ENCODE measurements around the gene ADAMTS15.
"Not testable (repeated sequence)": the region's sequence is repeated elsewhere in the genome, so short reads cannot be mapped to it uniquely, and the experiment has no call there.

ADAMTS15 gene

DNA sequence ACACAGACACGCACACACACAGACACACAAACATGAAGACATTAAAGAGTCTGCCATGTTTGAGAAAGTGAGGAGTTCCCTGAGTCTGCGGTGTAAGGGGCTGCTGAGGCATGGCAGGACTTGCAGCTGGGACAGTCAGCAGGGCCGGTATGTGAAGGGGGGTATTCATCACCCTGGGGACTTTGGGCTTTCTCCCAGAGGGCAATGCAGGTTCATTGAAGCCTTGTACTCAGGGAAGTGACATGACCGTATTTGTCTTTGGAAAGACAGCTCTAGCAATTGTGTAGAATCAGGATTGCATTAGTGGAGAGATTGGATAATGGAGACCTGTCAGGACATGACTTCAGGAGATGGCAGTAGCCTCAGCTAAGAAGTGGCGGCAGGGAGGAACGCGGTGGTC is 10.6 kb upstream of the ADAMTS15 start:
- DNase-seq: no peak

DNA sequence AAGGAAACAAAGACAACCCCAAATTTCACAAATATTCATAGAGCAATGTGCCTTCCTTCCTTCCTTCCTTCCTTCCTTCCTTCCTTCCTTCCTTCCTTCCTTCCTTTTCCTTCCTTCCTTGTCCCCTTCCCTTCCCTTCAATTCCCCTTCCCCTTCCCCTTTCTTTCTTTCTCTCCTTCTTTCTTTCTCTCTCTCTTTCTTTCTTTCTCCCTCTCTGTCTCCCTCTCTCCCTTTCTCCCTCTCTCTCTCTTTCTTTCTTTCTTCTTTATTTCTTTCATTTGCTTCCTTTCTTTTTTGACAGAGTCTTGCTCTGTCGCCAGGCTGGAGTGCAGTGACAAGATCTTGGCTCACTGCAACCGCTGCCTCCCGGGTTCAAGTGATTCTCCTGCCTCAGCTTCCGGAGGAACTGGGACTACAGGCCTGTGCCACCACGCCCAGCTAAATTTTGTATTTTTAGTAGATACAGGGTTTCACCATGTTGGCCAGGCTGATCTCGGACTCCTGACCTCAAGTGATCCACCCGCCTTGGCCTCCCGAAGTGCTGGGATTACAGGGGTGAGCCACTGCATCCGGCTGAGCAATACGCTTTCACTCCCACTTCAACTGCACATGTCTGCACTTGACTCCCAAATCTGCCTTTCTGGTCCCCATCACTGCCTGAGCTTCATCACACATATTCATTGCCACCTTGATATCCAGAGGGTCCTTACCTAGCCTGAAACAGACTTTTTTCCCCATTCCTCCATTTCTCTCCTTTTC is 9.9 kb upstream of the ADAMTS15 start:
- DNase-seq: not testable (repeated sequence)

DNA sequence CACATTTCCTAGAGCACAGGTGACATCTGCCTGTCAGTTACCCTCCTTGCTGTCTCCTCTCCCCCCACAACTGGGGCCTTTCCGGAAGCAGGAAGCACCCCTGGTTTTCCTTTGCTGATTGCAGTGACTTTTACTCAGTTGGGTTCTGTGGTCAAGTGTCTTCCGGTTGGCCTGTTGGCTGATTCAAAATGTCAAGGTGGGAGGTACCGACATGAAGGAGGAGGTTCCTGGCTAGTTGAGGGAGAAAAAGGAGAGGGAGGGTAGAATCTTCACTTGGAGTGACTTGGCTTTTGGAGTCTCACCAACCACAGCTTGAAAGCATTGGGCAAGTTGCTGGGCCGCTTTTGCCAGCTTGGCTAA is 9.3 kb upstream of the ADAMTS15 start:
- no peak for DNase-seq

DNA sequence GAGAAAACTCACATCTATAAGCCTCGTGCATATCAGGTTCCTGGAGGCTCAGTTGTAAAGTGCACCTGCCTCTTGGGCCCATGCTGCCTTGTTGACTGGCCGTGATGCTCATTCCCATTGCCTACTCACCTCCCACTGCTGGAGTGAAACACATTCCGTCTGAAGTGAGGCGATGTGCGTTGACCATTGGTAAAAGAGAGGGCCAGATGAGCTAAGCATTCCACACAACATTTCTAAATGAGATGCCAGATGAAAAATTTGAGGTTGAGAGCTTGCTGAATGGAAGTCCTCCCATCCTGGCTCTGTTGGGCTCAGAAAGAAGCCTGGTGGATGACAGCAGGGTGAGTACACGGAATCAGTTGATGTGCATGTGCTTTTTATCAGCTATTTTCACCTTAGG is 8.6 kb upstream of the ADAMTS15 start:
- DNase-seq: no peak

DNA sequence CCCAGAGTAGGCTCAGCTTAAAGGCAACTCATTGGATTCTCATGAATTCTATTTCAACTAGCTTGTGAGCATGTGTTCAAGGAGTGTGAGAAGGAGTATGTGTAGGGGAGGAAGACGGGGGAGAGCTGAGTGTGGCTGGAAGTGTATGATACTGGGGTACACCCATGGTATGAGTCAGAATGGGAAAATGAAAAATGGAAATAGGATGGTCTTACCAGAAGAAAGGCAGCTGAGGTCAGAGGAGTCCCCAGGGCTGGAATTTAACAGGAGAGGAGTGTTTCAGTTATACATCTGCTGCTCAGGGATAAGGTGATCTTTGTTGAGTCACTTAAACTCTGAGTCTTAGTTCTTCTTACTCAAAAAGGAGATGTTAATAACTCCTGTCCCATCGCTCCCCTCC is 6.7 kb upstream of the ADAMTS15 start:
- no peak for DNase-seq

DNA sequence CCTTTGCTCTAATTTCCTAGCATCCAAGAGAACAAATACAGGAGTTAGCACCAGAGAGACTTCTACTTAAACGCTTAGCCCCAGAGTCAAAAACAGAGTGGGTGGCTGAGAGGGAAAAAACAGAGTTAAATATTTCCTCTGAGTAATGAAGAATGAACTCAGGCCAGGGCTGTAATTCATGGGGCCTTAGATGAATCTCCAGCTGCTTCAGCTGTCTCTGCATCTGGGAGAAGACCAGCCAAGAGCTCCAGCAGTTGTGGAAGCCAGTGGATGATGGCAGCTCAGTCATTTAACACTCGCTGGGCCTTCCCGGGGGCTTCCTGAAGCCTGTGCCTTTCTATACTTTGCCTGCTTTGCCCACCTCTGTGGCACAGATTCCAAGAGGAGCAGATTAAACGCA is 5.7 kb upstream of the ADAMTS15 start:
- no peak for DNase-seq

DNA sequence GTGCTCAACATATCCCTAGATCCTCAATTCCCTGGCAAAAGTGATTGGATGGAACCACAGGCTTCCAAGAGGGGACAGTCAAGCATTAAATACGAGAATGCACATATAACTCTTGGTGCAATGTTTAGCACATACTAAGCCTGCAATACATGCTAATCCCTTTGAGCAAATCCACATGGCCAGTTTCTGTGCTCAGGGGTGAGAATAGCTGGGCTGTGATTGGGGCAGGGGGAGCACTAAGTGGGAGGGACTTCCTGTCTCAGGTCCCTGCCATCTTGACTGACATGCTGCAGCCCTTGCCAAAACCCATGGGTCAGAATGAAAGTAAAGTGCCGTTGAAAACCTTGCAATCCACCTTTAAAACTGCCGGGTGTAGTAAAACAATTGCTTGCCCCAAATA is 2.7 kb upstream of the ADAMTS15 start:
- DNase-seq: peak; percentile 39

DNA sequence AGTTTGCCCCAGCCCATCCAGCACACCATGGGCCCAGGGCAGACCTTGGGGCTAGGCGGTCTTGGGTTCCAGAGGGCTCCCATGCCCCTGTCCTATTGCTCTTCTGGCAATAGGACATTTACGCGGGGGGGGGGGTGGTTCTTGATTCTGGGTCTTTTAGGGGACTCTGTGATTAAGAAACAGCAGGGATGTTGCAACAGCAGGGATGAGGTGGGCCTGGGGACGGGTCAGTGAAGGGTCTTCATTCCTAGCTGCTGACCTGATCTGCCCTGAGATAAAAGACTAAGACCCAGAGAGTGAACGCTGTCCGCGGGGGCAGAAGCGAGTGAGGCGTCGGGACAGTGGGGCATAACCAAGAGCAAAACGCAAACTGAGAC is 418 bp upstream of the ADAMTS15 start:
- DNase-seq: no peak

DNA sequence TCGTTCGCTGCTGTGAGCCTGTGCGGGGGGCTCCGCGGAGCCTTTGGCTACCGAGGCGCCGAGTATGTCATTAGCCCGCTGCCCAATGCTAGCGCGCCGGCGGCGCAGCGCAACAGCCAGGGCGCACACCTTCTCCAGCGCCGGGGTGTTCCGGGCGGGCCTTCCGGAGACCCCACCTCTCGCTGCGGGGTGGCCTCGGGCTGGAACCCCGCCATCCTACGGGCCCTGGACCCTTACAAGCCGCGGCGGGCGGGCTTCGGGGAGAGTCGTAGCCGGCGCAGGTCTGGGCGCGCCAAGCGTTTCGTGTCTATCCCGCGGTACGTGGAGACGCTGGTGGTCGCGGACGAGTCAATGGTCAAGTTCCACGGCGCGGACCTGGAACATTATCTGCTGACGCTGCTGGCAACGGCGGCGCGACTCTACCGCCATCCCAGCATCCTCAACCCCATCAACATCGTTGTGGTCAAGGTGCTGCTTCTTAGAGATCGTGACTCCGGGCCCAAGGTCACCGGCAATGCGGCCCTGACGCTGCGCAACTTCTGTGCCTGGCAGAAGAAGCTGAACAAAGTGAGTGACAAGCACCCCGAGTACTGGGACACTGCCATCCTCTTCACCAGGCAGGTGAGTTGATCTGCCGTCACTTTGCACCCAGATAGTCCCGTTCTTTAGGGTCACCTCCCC is 1.0 kb downstream of the ADAMTS15 start:
- DNase-seq: no peak

DNA sequence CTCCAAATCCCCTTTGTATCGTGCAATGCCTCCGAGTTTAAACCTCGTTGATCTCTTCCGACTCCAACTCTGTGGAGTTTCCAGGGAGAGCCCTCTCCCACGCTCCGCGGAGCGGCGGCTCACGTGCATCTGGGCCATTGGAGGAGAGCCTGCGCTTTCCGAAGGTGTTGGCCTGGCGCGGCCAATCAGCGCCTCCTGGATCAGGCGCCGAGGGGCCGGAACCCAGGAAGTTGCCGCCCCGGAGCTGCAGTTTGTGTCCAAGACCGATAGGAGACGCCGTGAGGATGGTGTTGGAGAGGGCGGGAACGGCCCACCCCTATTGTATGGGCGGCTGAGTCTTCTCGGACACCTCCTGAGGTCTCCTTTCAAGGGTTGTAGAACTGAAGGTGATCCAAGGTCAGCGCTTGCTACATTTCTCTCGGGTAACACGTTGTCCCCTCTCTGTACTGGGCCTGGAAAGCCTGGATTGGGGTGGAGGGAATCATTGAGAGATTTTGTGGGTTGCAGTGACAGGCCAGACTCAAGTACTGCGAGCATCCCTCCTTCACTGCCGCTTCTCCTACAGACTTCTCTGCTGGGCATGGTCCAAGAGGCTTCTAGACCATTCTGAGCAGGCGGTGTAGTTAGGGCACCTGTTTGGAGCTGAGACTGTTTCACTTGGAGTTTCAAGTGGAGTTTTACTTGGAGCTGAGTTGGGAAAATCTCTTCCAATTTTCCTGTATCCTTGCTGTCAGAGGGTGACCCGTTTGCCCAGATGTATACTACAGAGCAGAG is 1.7 kb downstream of the ADAMTS15 start:
- DNase-seq: peak; percentile 49

DNA sequence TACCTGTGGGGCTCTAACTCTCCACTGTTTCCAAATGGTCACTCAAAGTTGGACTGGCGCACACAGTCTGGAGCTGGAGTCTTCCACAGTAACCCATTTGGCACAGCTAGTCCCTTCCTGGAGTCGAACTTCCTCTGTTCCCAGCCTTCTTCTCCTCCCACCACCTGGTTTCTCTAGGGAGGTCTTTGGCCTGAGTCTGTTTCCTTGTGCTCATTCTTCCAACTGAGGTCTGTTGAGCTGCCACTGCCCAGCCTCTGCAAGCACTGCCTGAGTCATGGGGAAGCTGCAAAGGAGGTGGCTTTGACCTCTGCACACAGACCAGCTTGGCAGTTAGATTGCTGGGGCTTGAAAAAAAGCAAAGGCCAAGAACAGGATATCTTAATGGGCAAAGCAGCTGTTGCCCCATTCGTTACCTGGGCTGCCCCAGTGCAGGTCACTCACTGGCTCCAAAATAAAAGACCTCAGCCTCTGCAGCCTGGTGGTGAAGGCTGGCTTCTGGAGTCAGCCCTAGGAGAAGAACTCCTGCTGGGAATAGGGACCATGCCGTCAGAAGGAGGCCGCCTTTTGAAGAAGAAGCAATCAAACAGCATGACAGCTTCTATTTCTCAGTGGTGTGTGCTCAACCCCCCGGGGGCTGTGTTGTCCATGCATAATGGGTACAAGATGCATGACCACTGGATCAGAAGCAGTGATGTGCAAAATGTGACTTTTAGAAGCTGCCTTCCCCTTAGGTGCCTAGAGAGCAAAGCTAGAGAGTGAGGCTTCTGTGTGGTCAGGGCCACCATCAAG is 3.0 kb downstream of the ADAMTS15 start:
- DNase-seq: no peak

DNA sequence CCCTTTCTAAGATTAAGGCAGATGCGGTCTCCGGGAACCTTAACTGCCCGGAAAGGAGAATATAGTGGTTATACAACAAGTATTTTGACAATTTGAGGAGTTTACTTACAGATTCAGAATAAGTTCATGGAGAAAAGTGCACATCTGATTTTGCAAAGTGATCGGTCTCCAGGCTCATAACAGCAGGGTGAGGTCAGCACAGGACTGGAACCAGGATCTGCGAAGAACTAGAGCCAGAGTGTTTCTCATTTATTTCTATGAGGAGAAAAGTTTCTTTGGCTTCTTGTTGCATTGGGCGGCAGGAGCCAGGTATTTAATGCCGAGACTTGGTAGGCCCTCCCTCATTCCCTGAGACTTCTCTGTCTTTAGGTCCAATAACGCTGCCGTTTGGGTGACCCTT is 3.7 kb downstream of the ADAMTS15 start:
- no peak for DNase-seq

DNA sequence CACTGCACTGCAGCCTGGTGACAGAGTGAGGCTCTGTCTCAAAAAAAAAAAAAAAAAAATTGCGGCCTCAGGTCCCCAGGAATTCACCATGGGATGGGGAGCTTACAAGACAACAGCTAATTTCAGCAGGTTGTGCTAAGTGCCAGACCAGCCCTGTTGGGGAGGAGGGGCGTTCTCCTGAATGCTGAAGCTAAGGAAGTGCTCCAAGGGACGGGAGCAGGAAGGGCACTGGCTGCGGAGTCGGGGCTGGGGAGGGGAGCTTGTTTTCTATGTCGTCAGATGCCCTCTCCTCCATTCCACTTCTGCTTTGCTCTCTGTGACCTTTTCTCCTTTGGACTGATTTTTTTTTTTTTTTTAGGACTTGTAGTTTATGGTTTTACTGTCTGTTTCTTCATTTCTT is 4.5 kb downstream of the ADAMTS15 start:
- no peak for DNase-seq

DNA sequence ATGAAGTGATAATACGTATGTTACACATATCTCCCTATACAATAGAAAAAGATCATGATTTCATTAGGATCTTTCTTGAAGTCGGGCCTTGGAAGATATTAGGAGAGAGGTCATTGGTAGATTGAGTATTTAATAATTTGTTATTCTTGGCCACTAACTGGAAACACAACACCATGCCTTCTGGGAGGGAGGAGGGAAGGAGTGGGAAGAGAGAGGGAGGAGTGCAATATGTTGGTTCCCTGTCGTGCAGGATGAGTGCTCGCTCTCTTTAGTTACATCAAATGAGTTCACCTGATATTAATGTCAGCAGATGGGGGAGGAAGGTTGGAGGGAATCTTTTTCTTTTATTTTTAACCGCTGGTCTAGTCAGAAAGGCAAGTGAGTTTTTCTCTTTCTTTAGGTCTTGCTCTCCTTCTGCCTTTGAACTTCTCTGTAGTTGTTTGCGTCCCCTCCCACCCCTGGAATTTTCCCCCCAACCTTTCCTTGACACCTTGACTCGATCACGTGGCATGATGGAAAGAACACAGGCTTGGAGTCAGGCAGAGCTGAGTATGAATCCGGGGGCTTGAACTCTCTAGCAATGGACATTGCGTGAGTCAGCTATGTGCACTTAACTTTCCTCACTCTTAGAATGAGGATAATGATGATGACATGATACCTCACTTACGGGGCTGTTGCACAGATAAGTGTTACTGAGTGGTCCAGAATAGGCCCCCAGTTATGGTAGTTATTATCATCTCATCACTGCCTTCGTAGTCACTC is 6.2 kb downstream of the ADAMTS15 start:
- DNase-seq: no peak

DNA sequence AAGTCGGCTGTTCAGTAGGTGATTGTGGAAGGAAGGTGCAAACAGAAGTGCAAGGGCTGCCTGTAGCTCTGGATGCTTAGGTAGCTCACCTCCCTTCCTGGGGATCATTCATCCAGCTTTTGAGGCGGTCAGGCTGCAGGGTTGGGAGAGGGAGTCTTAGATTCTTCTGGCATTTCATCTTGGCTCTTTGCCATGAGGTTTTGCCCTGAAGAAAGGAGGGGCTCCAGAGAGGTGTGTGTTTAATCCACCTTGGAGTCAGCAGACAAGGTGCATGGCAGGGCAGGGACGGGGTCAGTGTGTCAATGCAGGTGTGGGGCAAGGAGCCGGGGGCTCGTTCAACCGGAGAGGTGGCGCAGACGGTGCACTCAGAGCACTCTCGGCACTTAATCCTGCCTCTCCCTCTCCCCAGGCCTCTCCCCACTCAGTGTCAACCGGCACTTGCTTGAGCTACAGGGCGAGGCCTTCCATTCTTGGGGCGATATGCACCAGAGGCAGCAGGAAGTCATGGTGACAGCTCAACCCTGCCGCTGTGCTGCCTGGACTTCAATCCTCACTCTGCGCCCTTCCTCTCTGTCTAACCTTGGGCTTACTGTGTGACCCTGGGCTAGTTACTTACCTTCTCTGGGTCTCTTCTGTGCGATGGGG is 7.2 kb downstream of the ADAMTS15 start:
- DNase-seq: no peak

DNA sequence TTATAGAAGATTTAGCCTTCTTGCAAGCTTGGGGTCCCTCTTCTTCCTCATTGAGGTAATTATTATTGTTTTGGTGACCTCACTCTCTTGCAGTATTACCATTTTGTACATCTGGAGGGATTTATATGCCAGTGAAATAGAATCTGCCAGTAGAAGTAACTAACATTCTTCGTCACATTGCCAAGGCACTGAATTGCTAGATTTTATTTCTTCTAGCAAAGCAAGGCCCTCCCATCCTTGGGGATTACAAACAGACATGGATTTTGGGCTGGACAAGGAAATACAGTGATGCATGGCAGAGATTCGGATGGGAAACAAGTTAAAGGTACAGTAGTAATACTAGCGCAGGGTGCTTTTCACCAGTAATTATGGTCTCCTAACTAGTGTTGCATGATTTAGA is 7.8 kb downstream of the ADAMTS15 start:
- no peak for DNase-seq

DNA sequence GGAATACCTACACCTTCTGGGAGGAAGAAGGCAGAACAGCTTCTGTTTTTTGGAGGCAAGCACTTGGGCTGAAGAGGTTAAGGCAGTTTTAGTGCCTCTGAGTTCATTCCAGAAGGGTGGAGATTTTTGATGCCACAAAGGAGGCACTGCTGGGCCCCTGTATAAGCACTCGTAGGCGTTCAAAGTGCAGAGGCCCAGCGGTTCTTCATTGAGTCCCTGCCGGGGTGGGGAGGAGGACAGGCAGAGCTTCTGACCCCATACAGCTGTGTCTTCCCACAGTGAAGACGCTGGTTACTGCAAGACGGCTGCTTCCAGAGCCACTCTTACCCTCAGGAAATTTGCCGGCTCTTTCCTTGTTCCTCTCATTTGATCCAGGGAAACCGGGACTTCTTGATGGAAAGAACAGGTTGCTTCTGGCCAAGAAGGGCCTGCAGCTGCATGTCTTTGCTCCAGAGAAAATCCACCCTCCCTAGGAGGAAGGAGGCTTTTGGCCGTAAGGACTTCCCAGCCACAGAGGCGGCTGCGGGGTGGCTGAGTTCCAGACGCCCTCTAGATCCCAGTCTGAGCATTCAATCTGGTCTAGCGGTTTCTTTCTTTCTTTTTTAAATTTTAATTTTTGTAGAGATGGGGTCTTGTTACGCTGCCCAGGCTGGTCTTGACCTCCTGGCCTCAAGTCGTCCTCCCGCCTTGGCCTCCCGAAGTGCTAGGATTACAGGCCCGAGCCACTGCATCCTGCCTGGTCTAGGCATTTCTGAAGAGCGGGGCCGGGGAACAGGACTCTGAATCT is 9.4 kb downstream of the ADAMTS15 start:
- no peak for DNase-seq

DNA sequence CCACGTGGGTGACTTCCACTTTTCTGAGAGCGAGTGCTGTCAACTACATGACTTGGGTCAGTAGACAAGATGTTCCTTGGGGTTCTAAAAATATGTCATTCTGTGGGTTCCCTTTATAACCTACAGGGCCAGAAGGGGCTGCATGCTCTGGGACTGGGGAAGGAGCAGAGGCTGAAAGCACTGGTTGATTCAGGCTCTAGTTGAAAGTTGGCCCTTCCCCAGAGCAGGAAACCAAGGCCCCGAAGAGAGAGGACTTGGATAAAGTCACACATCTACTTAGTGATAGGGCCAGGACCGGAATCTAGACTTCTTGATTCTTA is 9.9 kb downstream of the ADAMTS15 start:
- no peak for DNase-seq

DNA sequence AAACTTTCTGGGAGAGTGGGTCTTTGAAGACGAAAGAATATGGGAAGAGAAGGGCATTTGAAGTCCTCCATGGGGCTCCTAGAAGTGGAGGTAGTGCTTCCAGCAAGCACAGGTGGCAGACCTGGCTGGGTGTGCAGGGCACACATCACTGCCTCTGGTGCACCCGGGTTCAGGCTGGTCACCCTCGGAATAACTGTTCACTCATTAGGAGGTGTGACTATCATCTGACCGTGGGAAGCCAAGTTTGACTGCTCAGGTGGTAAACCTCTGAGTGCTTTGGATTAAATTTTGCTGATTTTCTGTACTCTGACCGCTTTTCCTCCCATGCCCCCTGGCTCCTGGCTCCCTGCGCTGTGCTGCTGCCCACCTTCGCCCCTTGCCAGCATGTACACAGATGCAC is 11.1 kb downstream of the ADAMTS15 start:
- DNase-seq: no peak

DNA sequence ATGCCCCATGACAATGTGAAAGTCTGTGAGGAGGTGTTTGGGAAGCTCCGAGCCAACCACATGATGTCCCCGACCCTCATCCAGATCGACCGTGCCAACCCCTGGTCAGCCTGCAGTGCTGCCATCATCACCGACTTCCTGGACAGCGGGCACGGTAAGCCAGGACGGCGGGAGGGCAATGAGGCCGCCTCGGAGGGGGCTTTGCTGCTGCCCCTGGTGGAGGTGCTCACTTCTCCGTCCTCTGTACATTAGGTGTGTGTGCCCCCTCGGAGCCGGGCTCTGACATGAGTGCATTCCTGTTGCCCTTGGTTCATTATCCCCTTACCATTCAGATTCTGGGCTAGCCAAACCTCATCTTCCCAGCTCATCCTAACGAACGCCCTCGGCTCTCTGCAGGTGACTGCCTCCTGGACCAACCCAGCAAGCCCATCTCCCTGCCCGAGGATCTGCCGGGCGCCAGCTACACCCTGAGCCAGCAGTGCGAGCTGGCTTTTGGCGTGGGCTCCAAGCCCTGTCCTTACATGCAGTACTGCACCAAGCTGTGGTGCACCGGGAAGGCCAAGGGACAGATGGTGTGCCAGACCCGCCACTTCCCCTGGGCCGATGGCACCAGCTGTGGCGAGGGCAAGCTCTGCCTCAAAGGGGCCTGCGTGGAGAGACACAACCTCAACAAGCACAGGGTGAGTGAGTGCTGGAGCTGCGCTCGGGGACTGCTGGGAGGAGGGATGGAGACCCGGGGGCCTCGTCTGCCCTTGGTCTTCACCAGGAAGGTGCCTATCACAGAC is 13.8 kb downstream of the ADAMTS15 start:
- DNase-seq: no peak

DNA sequence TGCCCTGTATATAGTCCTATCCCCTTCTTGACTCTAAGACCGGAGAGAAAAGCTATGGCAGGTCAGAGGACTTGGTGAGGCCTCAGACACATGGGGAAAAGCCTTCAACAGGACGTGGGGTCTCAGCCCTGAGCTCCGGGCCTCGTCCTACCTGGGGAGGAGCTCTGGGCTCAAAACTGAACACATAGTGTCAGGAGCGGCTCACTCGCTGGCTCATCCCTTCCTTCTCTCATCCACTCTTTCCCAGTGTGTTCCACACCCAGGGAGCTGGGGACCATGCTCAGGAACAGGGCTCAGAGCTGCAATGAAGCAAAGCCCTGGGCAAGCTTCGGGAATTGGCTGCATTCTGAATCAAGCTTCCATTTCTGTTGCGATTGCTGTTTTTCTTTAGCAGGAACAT is 14.5 kb downstream of the ADAMTS15 start:
- DNase-seq: no peak
